ENCODE measurements around the gene ATXN10. TPM values are rescaled to one million over a fixed set of nuclear protein-coding genes. Genes with fewer than 3 reads are reported as not detected.

Gene ATXN10
- polyA plus RNA-seq, 3 donors, result 60.1 to 106 (median 92.4) TPM

DNA sequence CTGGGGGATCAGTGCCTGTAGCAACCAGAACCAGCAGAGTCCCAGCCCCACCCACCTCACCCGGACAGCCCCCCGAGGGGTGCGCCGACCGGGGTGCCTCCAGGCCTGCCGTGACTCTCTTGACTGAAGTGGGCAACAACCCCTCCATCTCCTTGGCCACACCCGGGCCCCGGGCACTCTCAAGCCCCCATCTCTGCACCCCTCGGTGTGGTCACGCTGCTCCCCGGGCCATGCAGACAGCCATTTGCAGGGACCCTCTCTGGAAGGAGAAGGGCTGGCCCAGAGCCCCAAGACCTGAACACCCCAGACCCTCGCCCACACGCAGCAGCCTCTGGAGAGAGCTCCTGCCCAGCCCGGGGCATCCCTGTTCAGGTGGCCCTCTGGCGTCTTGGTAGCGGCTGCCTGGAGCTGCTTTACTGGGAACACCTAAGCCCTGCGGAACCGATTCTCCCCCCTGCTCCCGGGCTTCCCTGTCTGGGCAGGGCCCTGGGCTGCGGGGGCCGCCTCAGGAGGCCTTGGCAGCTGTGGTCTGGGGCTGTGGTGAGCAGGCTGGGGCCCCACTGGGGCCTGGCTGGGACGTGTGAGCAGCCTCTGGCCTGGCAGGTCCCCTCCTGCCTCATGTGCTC is 220.5 kb downstream of the ATXN10 start:
- H3K36me3 Mint-ChIP-seq, result no peaks in the 10 kb centered on the region
- no peak overlapping the region for H3K27ac Mint-ChIP-seq
- peaks cover 0 to 8% (median 0%) of the 10 kb centered on the region in 7 donors for H3K9me3 Mint-ChIP-seq
- Histone ChIP-seq H2AFZ (ENCODE audit: insufficient read depth, low read depth, low read length, poor library complexity, severe bottlenecking) (no peak overlapping the region), H3K9me3 (replicated peaks in 1 of 2; ENCODE audit: control insufficient read depth in 1 of 2, insufficient read depth in 1 of 2, low read length in 2 of 2) (no peaks in the 10 kb centered on the region), H3K9ac (ENCODE audit: insufficient read depth, low read length, poor library complexity, severe bottlenecking) (no peak overlapping the region), H3K4me1 (ENCODE audit: control insufficient read depth in 1 of 2, insufficient read depth in 2 of 2, low read length in 2 of 2) (no peaks in the 10 kb centered on the region), H3K4me3 (replicated peaks in 1 of 3; ENCODE audit: low read depth in 2 of 3, low read length in 3 of 3) (no peak overlapping the region), H3K27me3 (ENCODE audit: control insufficient read depth in 2 of 2, insufficient read depth in 2 of 2, low read length in 2 of 2) (peaks cover 0 to 37% of the 10 kb centered on the region in 2 donors), H3K27ac (ENCODE audit: low read depth in 1 of 2, low read length in 2 of 2) (no peak overlapping the region), H3K36me3 (replicated peaks in 1 of 2; ENCODE audit: control insufficient read depth in 1 of 2, insufficient read depth in 2 of 2, low read length in 2 of 2) (no peaks in the 10 kb centered on the region), H3K4me2 (replicated peaks; ENCODE audit: extremely low read depth, low read length, poor library complexity, severe bottlenecking) (no peak overlapping the region), H3K79me2 (ENCODE audit: insufficient read depth, low read length) (no peaks in the 10 kb centered on the region), H4K20me1 (ENCODE audit: insufficient read depth, low read length) (no peaks in the 10 kb centered on the region)
- TF ChIP-seq CTCF (IDR thresholded peaks at IDR 0.05), result no peak
- peak overlapping the region in 1 of 2 donors; percentile 67 for H3K4me3 Mint-ChIP-seq
- H3K4me1 Mint-ChIP-seq, result peaks cover 3% of the 10 kb centered on the region
- WGBS (ENCODE audit: insufficient coverage), result 45% methylated on average over 15 of the region's 22 CpGs
- DNase-seq, result no peak
- intact Hi-C loops (cut with micrococcal nuclease), result no loop called here
- peaks cover 19 to 45% (median 33%) of the 10 kb centered on the region in 3 donors for H3K27me3 Mint-ChIP-seq (ENCODE audit: low read depth in 3 of 3)

DNA sequence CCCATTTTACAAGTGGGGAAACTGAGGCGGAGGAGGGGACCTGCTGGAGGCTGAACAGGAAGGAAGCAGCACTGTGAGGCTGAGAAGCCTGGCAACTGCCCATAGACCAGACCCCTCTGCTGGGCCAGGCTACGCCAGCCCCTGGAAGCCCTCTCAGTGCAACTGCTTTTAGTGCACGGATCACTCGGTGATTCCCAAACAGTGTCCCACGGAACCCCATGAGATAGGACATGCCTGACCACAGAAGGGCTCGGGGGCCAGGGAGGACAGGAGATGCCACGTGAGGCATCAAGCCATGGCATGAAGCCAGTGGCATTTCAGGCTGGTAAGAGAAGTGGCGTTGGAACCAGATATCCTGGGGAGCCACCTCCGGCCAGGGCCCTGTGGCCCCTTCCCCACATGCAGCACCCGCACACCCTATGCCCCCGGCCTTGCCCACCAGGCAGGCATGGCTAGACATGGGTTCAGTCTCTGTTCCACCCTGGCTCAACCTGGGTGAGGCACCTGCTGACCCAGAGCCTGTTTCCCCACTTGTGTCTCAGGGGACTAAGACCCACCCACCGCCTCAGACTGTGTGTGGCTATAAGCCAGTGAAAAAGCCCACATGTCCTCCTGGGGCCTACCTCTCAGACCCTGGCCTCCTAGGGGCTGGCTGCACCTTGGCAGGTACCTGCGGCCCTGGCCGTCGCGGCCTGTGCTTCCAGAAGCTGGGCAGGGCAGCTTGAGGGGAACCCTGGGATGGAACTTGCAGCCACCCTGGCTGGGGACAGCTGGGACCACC is 221.2 kb downstream of the ATXN10 start:
- H3K4me3 Mint-ChIP-seq, result no peak overlapping the region
- H3K9ac ChIP-seq (ENCODE audit: insufficient read depth, low read length, poor library complexity, severe bottlenecking), result no peak overlapping the region
- 67% methylated on average over 16 of the region's 16 CpGs for WGBS (ENCODE audit: insufficient coverage)
- H4K20me1 ChIP-seq (ENCODE audit: insufficient read depth, low read length), result no peaks in the 10 kb centered on the region
- H3K4me3 ChIP-seq (replicated peaks in 1 of 3; ENCODE audit: low read depth in 2 of 3, low read length in 3 of 3), result no peak overlapping the region
- no peaks in the 10 kb centered on the region for H3K79me2 ChIP-seq (ENCODE audit: insufficient read depth, low read length)
- no peak for TF ChIP-seq CTCF (IDR thresholded peaks at IDR 0.05)
- no peaks in the 10 kb centered on the region for H3K9me3 ChIP-seq (replicated peaks in 1 of 2; ENCODE audit: control insufficient read depth in 1 of 2, insufficient read depth in 1 of 2, low read length in 2 of 2)
- H2AFZ ChIP-seq (ENCODE audit: insufficient read depth, low read depth, low read length, poor library complexity, severe bottlenecking), result no peak overlapping the region
- no peak overlapping the region for H3K27ac Mint-ChIP-seq
- H3K9me3 Mint-ChIP-seq, result peaks cover 0 to 8% (median 0%) of the 10 kb centered on the region in 7 donors
- no peaks in the 10 kb centered on the region for H3K36me3 Mint-ChIP-seq
- H3K4me2 ChIP-seq (replicated peaks; ENCODE audit: extremely low read depth, low read length, poor library complexity, severe bottlenecking), result no peak overlapping the region
- DNase-seq, result no peak
- peaks cover 3% of the 10 kb centered on the region for H3K4me1 Mint-ChIP-seq
- no peaks in the 10 kb centered on the region for H3K4me1 ChIP-seq (ENCODE audit: control insufficient read depth in 1 of 2, insufficient read depth in 2 of 2, low read length in 2 of 2)
- intact Hi-C loops (cut with micrococcal nuclease), result no loop called here
- peaks cover 0 to 37% of the 10 kb centered on the region in 2 donors for H3K27me3 ChIP-seq (ENCODE audit: control insufficient read depth in 2 of 2, insufficient read depth in 2 of 2, low read length in 2 of 2)
- H3K27me3 Mint-ChIP-seq (ENCODE audit: low read depth in 3 of 3), result peaks cover 19 to 49% (median 33%) of the 10 kb centered on the region in 3 donors
- no peak overlapping the region for H3K27ac ChIP-seq (ENCODE audit: low read depth in 1 of 2, low read length in 2 of 2)
- no peaks in the 10 kb centered on the region for H3K36me3 ChIP-seq (replicated peaks in 1 of 2; ENCODE audit: control insufficient read depth in 1 of 2, insufficient read depth in 2 of 2, low read length in 2 of 2)

All from CD14-positive monocyte (primary cell).